ENCODE measurements around the gene CSRP2. TPM values are rescaled to one million over a fixed set of nuclear protein-coding genes. Genes with fewer than 3 reads are reported as not detected.

The CSRP2 gene
- total and polyA plus RNA-seq, 12 donors = 0.61 to 19.5 (median 6.0) TPM

GRCh38 chr12:76866151-76866567 is 12.7 kb downstream of the CSRP2 start:
- H3K27me3 ChIP-seq = no peaks in the 10 kb centered on the region
- TF ChIP-seq CTCF (IDR thresholded peaks at IDR 0.05) (no peak), POLR2A (IDR thresholded peaks at IDR 0.05) (no peak)
- H3K27ac ChIP-seq = no peak overlapping the region
- H3K36me3 ChIP-seq (replicated peaks in 1 of 2) = no peaks in the 10 kb centered on the region
- no peak for DNase-seq
- 76 to 91% (median 88%) methylated on average over 8 of the region's 8 CpGs for WGBS, 4 donors
- intact Hi-C loops (cut with DNase I) = no loop called here
- no peak overlapping the region for H3K4me3 ChIP-seq
- no peaks in the 10 kb centered on the region for H3K4me1 ChIP-seq (replicated peaks in 1 of 2)
- no peaks in the 10 kb centered on the region for H3K9me3 ChIP-seq (replicated peaks in 1 of 3)

GRCh38 chr12:76864791-76865400 is 13.9 kb downstream of the CSRP2 start:
- Histone ChIP-seq H3K4me3 (no peak overlapping the region), H3K9me3 (replicated peaks in 1 of 3) (no peaks in the 10 kb centered on the region), H3K27ac (no peak overlapping the region), H3K36me3 (replicated peaks in 1 of 2) (no peaks in the 10 kb centered on the region), H3K4me1 (replicated peaks in 1 of 2) (no peaks in the 10 kb centered on the region), H3K27me3 (no peaks in the 10 kb centered on the region)
- DNase-seq = no peak
- intact Hi-C loops (cut with DNase I) = no loop called here
- TF ChIP-seq POLR2A (IDR thresholded peaks at IDR 0.05) = no peak
- TF ChIP-seq CTCF (IDR thresholded peaks at IDR 0.05) = no peak
- 76 to 86% (median 80%) methylated on average over 2 of the region's 2 CpGs for WGBS, 4 donors

GRCh38 chr12:76863837-76864236 is 15.0 kb downstream of the CSRP2 start:
- no peaks in the 10 kb centered on the region for H3K4me1 ChIP-seq (replicated peaks in 1 of 2)
- H3K4me3 ChIP-seq = no peak overlapping the region
- TF ChIP-seq POLR2A (IDR thresholded peaks at IDR 0.05) (no peak), CTCF (IDR thresholded peaks at IDR 0.05) (no peak)
- no peaks in the 10 kb centered on the region for H3K9me3 ChIP-seq (replicated peaks in 1 of 3)
- intact Hi-C loops (cut with DNase I) = no loop called here
- 47 to 68% (median 64%) methylated on average over 4 of the region's 4 CpGs for WGBS, 4 donors
- DNase-seq = no peak
- H3K36me3 ChIP-seq (replicated peaks in 1 of 2) = no peaks in the 10 kb centered on the region
- H3K27me3 ChIP-seq = no peaks in the 10 kb centered on the region
- H3K27ac ChIP-seq = no peak overlapping the region

- Histone ChIP-seq H3K27ac (no peak overlapping the region), H3K4me1 (replicated peaks in 1 of 2) (no peaks in the 10 kb centered on the region)
These were observed 15.7 kb downstream of the CSRP2 start for GRCh38 chr12:76863005-76863670.

More at GRCh38 chr12:76863005-76863670, 15.7 kb downstream of the CSRP2 start:
- 87 to 93% (median 90%) methylated on average over 12 of the region's 12 CpGs for WGBS, 4 donors
- Histone ChIP-seq H3K4me3 (no peak overlapping the region), H3K9me3 (replicated peaks in 1 of 3) (no peaks in the 10 kb centered on the region), H3K36me3 (replicated peaks in 1 of 2) (no peaks in the 10 kb centered on the region), H3K27me3 (no peaks in the 10 kb centered on the region)
- no peak for DNase-seq
- no peak for TF ChIP-seq CTCF (IDR thresholded peaks at IDR 0.05)
- TF ChIP-seq POLR2A (IDR thresholded peaks at IDR 0.05) = no peak
- intact Hi-C loops (cut with DNase I) = no loop called here
